Mononuclear cell (primary cell): ENCODE data around the gene NCKAP5L. TPM values are rescaled to one million over a fixed set of nuclear protein-coding genes. Genes with fewer than 3 reads are reported as not detected.
"Not testable (repeated sequence)": the region's sequence is repeated elsewhere in the genome, so short reads cannot be mapped to it uniquely, and the experiment has no call there.

Experiments
- H3K27me3 ChIP-seq: 2 replicates; pipeline ENCODE4 v1.6.0; 2011; ENCODE audit warnings: low read length, control low read depth; ENCODE audit not compliant: insufficient read depth
- H3K4me1 ChIP-seq: 2 replicates; pipeline ENCODE4 v1.5.1; 2011; ENCODE audit warnings: mild to moderate bottlenecking, low read length, control low read depth; ENCODE audit not compliant: insufficient read depth
- H3K4me3 ChIP-seq: 2 replicates; pipeline ENCODE4 v1.5.1; 2011; ENCODE audit warnings: mild to moderate bottlenecking, low read length, moderate library complexity
- H3K9me3 ChIP-seq: 2 replicates; pipeline ENCODE4 v1.5.1; 2011; ENCODE audit warnings: low read depth, mild to moderate bottlenecking, control low read depth, low read length
- total RNA-seq: library from RNA; depleted of rRNA; stranded (reverse); fragments of >200 nt; gene quantifications from one replicate; pipeline ENCODE4 v1.2.3, GENCODE V29; 2012

Gene NCKAP5L
- 13.7 TPM for total RNA-seq

- Histone ChIP-seq H3K27me3 (no peaks in the 10 kb centered on the region), H3K9me3 (no peaks in the 10 kb centered on the region), H3K4me1 (peaks cover 53% of the 10 kb centered on the region), H3K4me3 (peak within 1 kb of the TSS; percentile 53)
These were observed at the start of gene NCKAP5L for GRCh38 chr12:49828133-49829091. Gene NCKAP5L, minus strand, starts transcription at chr12:49828413. Its CDS starts 24,369 bp downstream, at chr12:49804044.

- H3K9me3 ChIP-seq: no peaks in the 10 kb centered on the region
- H3K4me3 ChIP-seq: no peak overlapping the region
- no peaks in the 10 kb centered on the region for H3K4me1 ChIP-seq
- no peaks in the 10 kb centered on the region for H3K27me3 ChIP-seq
These were observed 48.9 kb upstream of the NCKAP5L start for GRCh38 chr12:49877066-49877465.

GRCh38 chr12:49876070-49876469 lies 47.9 kb upstream of the NCKAP5L start:
- Histone ChIP-seq H3K4me3 (no peak overlapping the region), H3K27me3 (no peaks in the 10 kb centered on the region), H3K9me3 (no peaks in the 10 kb centered on the region), H3K4me1 (no peaks in the 10 kb centered on the region)

- no peaks in the 10 kb centered on the region for H3K4me1 ChIP-seq
- H3K9me3 ChIP-seq: no peaks in the 10 kb centered on the region
- no peak overlapping the region for H3K4me3 ChIP-seq
- H3K27me3 ChIP-seq: no peaks in the 10 kb centered on the region
These were observed 47.0 kb upstream of the NCKAP5L start for GRCh38 chr12:49875115-49875720.

GRCh38 chr12:49874142-49874897 lies 46.1 kb upstream of the NCKAP5L start:
- H3K4me3 ChIP-seq: no peak overlapping the region
- H3K9me3 ChIP-seq: no peaks in the 10 kb centered on the region

GRCh38 chr12:49873361-49873934 lies 45.2 kb upstream of the NCKAP5L start:
- no peaks in the 10 kb centered on the region for H3K4me1 ChIP-seq
- no peaks in the 10 kb centered on the region for H3K27me3 ChIP-seq
- H3K9me3 ChIP-seq: no peaks in the 10 kb centered on the region
- H3K4me3 ChIP-seq: no peak overlapping the region

More at GRCh38 chr12:49874142-49874897, 46.1 kb upstream of the NCKAP5L start:
- Histone ChIP-seq H3K4me1 (no peaks in the 10 kb centered on the region), H3K27me3 (no peaks in the 10 kb centered on the region)

GRCh38 chr12:49872781-49873181 lies 44.6 kb upstream of the NCKAP5L start:
- no peak overlapping the region for H3K4me3 ChIP-seq
- H3K4me1 ChIP-seq: no peaks in the 10 kb centered on the region
- no peaks in the 10 kb centered on the region for H3K27me3 ChIP-seq
- no peaks in the 10 kb centered on the region for H3K9me3 ChIP-seq

GRCh38 chr12:49872381-49872780 lies 44.2 kb upstream of the NCKAP5L start:
- Histone ChIP-seq H3K4me3 (no peak overlapping the region), H3K9me3 (no peaks in the 10 kb centered on the region)

GRCh38 chr12:49871811-49872251 lies 43.6 kb upstream of the NCKAP5L start:
- not testable (repeated sequence) for H3K27me3 ChIP-seq, H3K4me1 ChIP-seq, H3K4me3 ChIP-seq, H3K9me3 ChIP-seq

More at GRCh38 chr12:49872381-49872780, 44.2 kb upstream of the NCKAP5L start:
- no peaks in the 10 kb centered on the region for H3K4me1 ChIP-seq
- H3K27me3 ChIP-seq: no peaks in the 10 kb centered on the region

GRCh38 chr12:49871263-49871561 lies 43.0 kb upstream of the NCKAP5L start:
- Histone ChIP-seq H3K4me1 (no peaks in the 10 kb centered on the region), H3K9me3 (no peaks in the 10 kb centered on the region), H3K27me3 (no peaks in the 10 kb centered on the region)

GRCh38 chr12:49870501-49871262 lies 42.5 kb upstream of the NCKAP5L start:
- H3K27me3 ChIP-seq: no peaks in the 10 kb centered on the region
- no peaks in the 10 kb centered on the region for H3K9me3 ChIP-seq
- H3K4me3 ChIP-seq: no peak overlapping the region
- no peaks in the 10 kb centered on the region for H3K4me1 ChIP-seq

More at GRCh38 chr12:49871263-49871561, 43.0 kb upstream of the NCKAP5L start:
- no peak overlapping the region for H3K4me3 ChIP-seq

- Histone ChIP-seq H3K9me3 (no peaks in the 10 kb centered on the region), H3K4me3 (no peak overlapping the region), H3K27me3 (no peaks in the 10 kb centered on the region), H3K4me1 (no peaks in the 10 kb centered on the region)
These were observed 41.7 kb upstream of the NCKAP5L start for GRCh38 chr12:49869816-49870500.

GRCh38 chr12:49868952-49869815 lies 41.0 kb upstream of the NCKAP5L start:
- Histone ChIP-seq H3K4me1 (no peaks in the 10 kb centered on the region), H3K4me3 (no peak overlapping the region), H3K27me3 (no peaks in the 10 kb centered on the region), H3K9me3 (no peaks in the 10 kb centered on the region)
